Measurements from ENCODE around the gene NPAS4.

NPAS4 gene

DNA sequence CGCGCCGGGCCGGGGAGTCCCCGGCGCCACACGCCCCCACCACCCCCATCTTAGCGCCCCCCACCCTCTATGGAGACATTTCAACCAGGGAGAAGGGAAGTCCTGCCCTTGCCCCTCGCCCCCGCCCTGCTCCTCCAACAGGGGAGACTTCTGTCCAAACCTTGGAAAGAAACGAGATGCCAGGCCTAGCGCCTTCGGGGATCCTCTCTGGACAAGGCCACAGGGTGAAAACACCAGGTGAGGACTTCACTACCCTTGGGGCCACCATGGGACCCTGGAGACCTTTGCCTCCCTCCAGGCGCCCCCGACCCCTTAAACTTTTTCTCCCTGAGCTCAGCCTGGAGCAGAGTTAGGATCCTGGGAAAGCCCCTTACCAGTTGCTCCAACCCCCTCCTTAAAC is 11.6 kb upstream of the NPAS4 start:
- DNase-seq, result no peak
- H3K4me3 ChIP-seq (ENCODE audit: low read depth in 1 of 2, low read length in 2 of 2), result peak overlapping the region in 1 of 2 experiments; percentile 57; a peak in 3 of 4 replicates
- H2AFZ ChIP-seq (ENCODE audit: low read depth, low read length), result no peak overlapping the region
- H3K4me2 ChIP-seq (ENCODE audit: insufficient read depth, low read length), result peak overlapping the region; percentile 91
- peaks cover 4% of the 10 kb centered on the region for H3K27me3 ChIP-seq (ENCODE audit: insufficient read depth, low read length, poor library complexity)
- no peak overlapping the region for H3K27ac ChIP-seq (ENCODE audit: low read length)
- H4K20me1 ChIP-seq (ENCODE audit: insufficient read depth, low read length), result peaks cover 15% of the 10 kb centered on the region
- peaks cover 12% of the 10 kb centered on the region for H3K4me1 ChIP-seq (ENCODE audit: insufficient read depth, low read length)
- H3K9ac ChIP-seq (ENCODE audit: low read depth, low read length), result peak overlapping the region; percentile 41
- no peaks in the 10 kb centered on the region for H3K79me2 ChIP-seq (ENCODE audit: insufficient read depth, low read length)
- H3K36me3 ChIP-seq (ENCODE audit: insufficient read depth, low read length), result no peaks in the 10 kb centered on the region
- no peak for ATAC-seq (ENCODE audit: insufficient read depth, low read depth)
- H3K9me3 ChIP-seq (ENCODE audit: insufficient read depth, low read length, severe bottlenecking), result no peaks in the 10 kb centered on the region
- no peak for TF ChIP-seq EZH2 (IDR thresholded peaks at IDR 0.05; ENCODE audit: borderline replicate concordance, low read depth, low read length, severe bottlenecking)
- TF ChIP-seq, protein P1, sequence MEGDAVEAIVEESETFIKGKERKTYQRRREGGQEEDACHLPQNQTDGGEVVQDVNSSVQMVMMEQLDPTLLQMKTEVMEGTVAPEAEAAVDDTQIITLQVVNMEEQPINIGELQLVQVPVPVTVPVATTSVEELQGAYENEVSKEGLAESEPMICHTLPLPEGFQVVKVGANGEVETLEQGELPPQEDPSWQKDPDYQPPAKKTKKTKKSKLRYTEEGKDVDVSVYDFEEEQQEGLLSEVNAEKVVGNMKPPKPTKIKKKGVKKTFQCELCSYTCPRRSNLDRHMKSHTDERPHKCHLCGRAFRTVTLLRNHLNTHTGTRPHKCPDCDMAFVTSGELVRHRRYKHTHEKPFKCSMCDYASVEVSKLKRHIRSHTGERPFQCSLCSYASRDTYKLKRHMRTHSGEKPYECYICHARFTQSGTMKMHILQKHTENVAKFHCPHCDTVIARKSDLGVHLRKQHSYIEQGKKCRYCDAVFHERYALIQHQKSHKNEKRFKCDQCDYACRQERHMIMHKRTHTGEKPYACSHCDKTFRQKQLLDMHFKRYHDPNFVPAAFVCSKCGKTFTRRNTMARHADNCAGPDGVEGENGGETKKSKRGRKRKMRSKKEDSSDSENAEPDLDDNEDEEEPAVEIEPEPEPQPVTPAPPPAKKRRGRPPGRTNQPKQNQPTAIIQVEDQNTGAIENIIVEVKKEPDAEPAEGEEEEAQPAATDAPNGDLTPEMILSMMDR (IDR thresholded peaks at IDR 0.05; ENCODE audit: borderline replicate concordance, extremely low read depth, low read length, poor library complexity, severe bottlenecking), result no peak

DNA sequence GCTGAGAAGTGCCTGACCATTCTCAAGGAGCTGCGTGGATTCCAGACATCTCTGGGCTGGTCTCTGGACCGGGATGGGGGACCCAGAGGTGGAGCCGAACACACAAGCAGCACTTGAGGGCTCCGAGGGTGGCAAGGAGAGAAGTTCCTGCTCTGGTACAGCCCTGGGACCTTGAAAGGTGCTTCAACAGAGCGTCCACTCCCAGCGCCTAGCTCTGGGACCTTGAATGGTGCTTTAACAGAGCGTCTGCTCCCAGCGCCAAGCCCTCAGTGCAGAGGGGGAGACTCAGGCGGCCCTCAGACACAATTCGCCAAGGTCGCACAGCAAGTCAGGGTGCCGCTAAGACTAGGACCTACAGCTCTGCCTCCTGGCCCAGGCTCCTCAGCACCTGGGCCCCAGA is 10.6 kb upstream of the NPAS4 start:
- Histone ChIP-seq H3K4me2 (ENCODE audit: insufficient read depth, low read length) (peak overlapping the region; percentile 91; the same call in 1 of the 2 replicates), H3K9ac (ENCODE audit: low read depth, low read length) (no peak overlapping the region), H2AFZ (ENCODE audit: low read depth, low read length) (no peak overlapping the region), H4K20me1 (ENCODE audit: insufficient read depth, low read length) (peaks cover 18% of the 10 kb centered on the region), H3K36me3 (ENCODE audit: insufficient read depth, low read length) (no peaks in the 10 kb centered on the region), H3K79me2 (ENCODE audit: insufficient read depth, low read length) (no peaks in the 10 kb centered on the region), H3K27me3 (ENCODE audit: insufficient read depth, low read length, poor library complexity) (peaks cover 4% of the 10 kb centered on the region), H3K27ac (ENCODE audit: low read length) (no peak overlapping the region), H3K9me3 (ENCODE audit: insufficient read depth, low read length, severe bottlenecking) (no peaks in the 10 kb centered on the region), H3K4me1 (ENCODE audit: insufficient read depth, low read length) (peaks cover 12% of the 10 kb centered on the region), H3K4me3 (ENCODE audit: low read depth in 1 of 2, low read length in 2 of 2) (no peak overlapping the region)
- DNase-seq, result no peak
- ATAC-seq (ENCODE audit: insufficient read depth, low read depth), result no peak
- TF ChIP-seq EZH2 (IDR thresholded peaks at IDR 0.05; ENCODE audit: borderline replicate concordance, low read depth, low read length, severe bottlenecking), result no peak
- TF ChIP-seq, protein P1 (IDR thresholded peaks at IDR 0.05; ENCODE audit: borderline replicate concordance, extremely low read depth, low read length, poor library complexity, severe bottlenecking), result no peak

DNA sequence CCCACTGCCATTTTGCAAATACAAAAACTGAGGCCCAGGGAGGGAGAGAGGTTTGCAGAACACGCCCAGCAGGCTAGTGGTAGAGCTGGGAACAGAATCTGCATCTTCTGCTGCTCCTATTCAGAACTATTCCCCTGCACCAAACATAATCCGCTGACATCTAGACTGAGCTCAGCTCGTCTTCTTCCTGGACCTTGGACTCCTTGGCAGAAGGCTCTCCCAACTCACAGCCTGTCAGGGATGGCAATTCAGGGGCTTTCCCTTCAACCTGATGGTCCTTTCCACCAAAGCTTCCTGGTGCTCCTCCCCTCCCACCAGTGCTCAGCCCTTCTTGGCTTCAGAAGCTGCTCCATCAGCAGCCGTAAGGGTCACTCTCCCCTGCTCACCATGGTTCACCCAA is 9.5 kb upstream of the NPAS4 start:
- H3K27me3 ChIP-seq (ENCODE audit: insufficient read depth, low read length, poor library complexity), result peaks cover 4% of the 10 kb centered on the region
- no peak overlapping the region for H2AFZ ChIP-seq (ENCODE audit: low read depth, low read length)
- ATAC-seq (ENCODE audit: insufficient read depth, low read depth), result no peak
- H3K9ac ChIP-seq (ENCODE audit: low read depth, low read length), result no peak overlapping the region
- H3K4me1 ChIP-seq (ENCODE audit: insufficient read depth, low read length), result peaks cover 12% of the 10 kb centered on the region
- no peaks in the 10 kb centered on the region for H3K9me3 ChIP-seq (ENCODE audit: insufficient read depth, low read length, severe bottlenecking)
- H3K79me2 ChIP-seq (ENCODE audit: insufficient read depth, low read length), result no peaks in the 10 kb centered on the region
- H3K36me3 ChIP-seq (ENCODE audit: insufficient read depth, low read length), result no peaks in the 10 kb centered on the region
- no peak overlapping the region for H3K4me2 ChIP-seq (ENCODE audit: insufficient read depth, low read length)
- H4K20me1 ChIP-seq (ENCODE audit: insufficient read depth, low read length), result peaks cover 16% of the 10 kb centered on the region
- no peak for DNase-seq
- no peak for TF ChIP-seq EZH2 (IDR thresholded peaks at IDR 0.05; ENCODE audit: borderline replicate concordance, low read depth, low read length, severe bottlenecking)
- TF ChIP-seq, protein P1 (IDR thresholded peaks at IDR 0.05; ENCODE audit: borderline replicate concordance, extremely low read depth, low read length, poor library complexity, severe bottlenecking), result no peak
- H3K27ac ChIP-seq (ENCODE audit: low read length), result no peak overlapping the region
- H3K4me3 ChIP-seq (ENCODE audit: low read depth in 1 of 2, low read length in 2 of 2), result no peak overlapping the region

DNA sequence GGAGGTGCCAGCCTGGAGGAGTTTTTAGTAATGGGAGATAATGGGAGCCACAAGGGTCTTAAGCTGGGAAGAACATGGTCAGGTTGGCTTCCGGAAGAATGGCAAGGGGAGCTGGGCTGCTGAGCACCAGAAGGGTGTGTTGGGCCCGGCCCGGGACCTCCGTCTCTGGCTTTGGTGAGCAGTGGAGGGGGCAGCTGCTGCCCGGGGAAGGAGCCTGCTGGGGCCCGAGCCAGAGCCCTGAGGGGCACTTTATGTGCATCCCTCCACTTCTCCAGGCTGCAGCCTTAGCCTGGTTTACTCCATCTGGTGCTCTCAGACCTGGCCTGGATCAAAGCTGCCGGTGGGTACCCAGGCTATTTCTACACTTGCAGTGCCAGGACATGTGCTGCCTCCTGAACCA is 8.7 kb upstream of the NPAS4 start:
- Histone ChIP-seq H3K79me2 (ENCODE audit: insufficient read depth, low read length) (no peaks in the 10 kb centered on the region), H3K9me3 (ENCODE audit: insufficient read depth, low read length, severe bottlenecking) (no peaks in the 10 kb centered on the region), H3K36me3 (ENCODE audit: insufficient read depth, low read length) (no peaks in the 10 kb centered on the region), H3K4me3 (ENCODE audit: low read depth in 1 of 2, low read length in 2 of 2) (no peak overlapping the region), H4K20me1 (ENCODE audit: insufficient read depth, low read length) (peaks cover 16% of the 10 kb centered on the region), H3K9ac (ENCODE audit: low read depth, low read length) (no peak overlapping the region), H3K27me3 (ENCODE audit: insufficient read depth, low read length, poor library complexity) (peaks cover 4% of the 10 kb centered on the region), H3K27ac (ENCODE audit: low read length) (no peak overlapping the region), H3K4me2 (ENCODE audit: insufficient read depth, low read length) (no peak overlapping the region), H2AFZ (ENCODE audit: low read depth, low read length) (no peak overlapping the region), H3K4me1 (ENCODE audit: insufficient read depth, low read length) (peaks cover 12% of the 10 kb centered on the region)
- no peak for TF ChIP-seq EZH2 (IDR thresholded peaks at IDR 0.05; ENCODE audit: borderline replicate concordance, low read depth, low read length, severe bottlenecking)
- TF ChIP-seq, protein P1 (IDR thresholded peaks at IDR 0.05; ENCODE audit: borderline replicate concordance, extremely low read depth, low read length, poor library complexity, severe bottlenecking), result no peak
- ATAC-seq (ENCODE audit: insufficient read depth, low read depth), result no peak
- DNase-seq, result no peak
